ENCODE data around the gene EBF4.

EBF4 gene, protein sequence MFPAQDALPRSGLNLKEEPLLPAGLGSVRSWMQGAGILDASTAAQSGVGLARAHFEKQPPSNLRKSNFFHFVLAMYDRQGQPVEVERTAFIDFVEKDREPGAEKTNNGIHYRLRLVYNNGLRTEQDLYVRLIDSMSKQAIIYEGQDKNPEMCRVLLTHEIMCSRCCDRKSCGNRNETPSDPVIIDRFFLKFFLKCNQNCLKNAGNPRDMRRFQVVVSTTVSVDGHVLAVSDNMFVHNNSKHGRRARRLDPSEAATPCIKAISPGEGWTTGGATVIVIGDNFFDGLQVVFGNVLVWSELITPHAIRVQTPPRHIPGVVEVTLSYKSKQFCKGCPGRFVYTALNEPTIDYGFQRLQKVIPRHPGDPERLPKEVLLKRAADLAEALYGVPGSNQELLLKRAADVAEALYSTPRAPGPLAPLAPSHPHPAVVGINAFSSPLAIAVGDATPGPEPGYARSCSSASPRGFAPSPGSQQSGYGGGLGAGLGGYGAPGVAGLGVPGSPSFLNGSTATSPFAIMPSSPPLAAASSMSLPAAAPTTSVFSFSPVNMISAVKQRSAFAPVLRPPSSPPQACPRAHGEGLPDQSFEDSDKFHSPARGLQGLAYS

DNA sequence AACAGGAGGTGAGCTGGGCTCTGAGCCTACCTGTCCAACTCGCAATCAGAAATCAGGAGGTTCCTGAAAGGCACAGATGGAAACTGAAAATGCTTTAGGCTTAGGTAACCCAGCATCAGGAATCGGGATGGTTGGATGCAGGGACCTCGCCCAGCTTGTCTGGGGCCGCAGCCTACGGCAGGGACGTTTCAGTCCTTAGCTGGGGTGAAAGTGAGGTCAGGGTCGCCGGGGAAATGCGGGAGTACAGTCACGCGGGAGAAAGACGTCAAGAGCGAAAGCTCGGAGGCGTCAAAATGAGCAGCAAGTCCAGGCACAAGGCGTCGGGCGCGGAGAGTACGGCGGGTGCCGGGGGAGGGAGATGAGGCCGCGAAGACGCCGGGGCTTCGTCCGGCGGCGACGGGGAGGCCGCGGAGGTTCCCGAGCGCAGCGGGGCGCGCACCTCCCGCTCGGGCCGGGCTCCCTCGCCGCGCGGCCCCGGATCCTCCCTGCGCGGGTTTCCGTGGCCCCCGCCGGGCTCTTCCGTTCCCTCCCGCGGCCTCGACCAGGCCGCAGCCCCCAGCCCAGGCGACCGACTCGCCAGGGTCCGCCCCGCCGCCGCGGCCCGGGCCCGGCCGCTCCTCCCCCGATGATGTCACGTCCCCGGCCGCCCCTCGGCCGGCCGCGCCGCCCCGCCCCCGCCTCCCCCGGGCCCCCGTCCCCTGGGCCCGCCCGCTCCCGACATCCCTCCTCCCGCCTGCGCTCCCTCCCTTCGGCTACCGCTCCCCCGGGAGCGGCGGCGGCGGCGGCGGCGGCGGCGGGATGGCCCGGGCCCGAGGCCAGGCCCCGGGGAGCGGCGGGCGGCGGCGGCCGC is at the start of gene EBF4:
Gene EBF4 (plus strand): TSS at position 745 of the 850 bp plus-strand sequence. CDS start 866 bp downstream, outside the sequence.
- DNase-seq (ENCODE audit: low read depth in 3 of 3) = no peak

DNA sequence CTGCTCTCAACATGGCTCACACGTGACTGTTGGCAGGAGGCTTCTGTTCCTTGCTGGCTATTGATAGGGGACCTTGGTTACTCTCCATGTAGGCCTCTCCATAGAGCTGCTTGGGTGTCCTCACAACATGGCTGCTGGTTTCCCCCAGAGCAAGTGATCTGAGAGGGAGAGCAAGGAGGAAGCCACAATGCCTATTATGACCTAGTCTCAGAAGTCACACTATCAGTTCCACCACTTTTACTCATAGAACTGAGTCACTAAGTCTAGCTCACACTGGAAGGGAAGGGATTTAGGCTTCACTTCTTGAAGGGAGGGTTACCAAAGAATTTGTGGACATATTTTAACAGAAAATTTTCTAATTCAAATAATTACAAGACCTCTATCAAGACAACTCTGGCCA is 48.9 kb upstream of the EBF4 start:
- no peak for DNase-seq (ENCODE audit: low read depth in 3 of 3)

DNA sequence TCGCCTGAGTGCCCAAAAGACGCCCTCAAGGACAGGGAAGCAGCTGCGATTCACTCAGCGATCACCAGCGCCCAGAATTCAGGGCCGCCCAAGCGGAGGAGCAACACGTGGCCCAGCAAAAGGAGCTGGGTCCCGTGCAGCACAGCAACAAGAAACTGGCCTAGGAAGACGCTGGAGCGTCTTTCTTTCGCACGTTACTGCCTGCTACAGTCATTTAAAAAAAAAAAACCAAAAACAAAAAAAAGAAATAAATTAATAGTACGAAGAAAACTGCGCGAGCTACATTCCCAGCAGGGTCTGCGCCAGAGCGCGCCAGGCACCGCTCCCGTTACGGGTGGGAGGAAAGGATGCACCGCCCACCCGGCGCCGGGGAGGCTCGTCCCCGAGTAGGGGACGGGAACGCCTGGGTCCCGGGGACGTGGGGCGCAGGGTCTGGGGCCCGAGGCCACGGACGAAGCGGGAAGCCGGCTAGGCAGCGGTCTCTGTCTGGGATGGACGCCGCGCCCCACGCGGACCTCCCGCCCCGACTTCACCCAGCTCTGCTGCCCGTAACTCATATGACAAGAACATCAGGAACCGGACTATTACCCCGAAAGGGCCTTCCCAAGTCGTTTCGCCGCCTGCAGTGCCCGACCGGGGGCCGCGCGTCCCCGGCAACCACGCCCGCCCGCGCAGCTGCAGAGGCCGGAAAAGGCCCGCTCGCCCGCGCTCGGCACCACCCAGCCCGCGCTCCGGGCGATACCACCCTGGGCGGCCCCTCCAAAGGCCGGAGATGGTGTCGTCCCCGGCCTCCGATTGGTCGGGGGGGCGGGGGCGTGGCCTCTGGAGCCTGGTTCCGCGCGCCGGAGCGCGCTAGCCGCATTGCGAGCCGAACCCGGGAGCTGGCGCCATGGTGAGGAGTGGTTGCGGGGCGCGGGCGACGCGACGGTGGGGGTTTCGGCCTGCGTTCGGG is 40.5 kb upstream of the EBF4 start, which contains the start of gene NOP56:
Gene NOP56 (plus strand): TSS at position 861 of the 952 bp plus-strand sequence. CDS start 29 bp downstream, at position 890.
- peak; percentile 92 to 93 (median 92) for DNase-seq (ENCODE audit: low read depth in 3 of 3)

DNA sequence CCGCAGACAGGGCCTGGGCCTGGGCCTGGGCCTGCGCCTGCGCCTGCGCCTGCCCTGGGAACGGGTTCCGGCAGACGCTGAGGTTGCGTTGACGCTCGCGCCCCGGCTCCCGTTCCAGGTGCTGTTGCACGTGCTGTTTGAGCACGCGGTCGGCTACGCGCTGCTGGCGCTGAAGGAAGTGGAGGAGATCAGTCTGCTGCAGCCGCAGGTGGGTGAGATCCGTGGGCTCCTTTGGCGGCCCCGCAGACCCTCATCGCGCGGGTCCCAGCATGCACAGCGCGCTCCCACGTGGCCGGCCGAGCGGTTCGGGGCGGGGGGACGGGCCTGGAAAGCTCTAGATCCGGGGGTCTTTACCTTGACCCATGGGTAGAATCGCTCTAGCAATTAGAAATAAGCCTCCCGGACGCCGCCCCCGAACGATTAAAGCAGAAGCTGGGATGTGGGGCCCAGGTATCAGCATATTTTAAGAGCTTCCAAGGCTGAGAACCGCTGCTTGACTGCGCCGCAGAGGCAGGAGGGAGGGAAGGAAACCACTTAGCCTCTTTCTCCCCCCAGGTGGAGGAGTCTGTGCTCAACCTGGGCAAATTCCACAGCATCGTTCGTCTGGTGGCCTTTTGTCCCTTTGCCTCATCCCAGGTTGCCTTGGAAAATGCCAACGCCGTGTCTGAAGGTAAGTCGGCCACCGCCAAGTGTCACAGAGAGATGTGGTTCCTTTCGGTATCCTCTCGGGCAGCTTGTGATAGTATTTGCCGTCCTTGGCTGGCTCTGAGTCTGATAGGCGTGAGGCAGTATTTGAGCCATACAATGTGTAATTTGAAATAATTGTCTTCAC is 39.6 kb upstream of the EBF4 start:
- DNase-seq (ENCODE audit: low read depth in 3 of 3) = peak in 1 of 3 experiments; percentile 29

DNA sequence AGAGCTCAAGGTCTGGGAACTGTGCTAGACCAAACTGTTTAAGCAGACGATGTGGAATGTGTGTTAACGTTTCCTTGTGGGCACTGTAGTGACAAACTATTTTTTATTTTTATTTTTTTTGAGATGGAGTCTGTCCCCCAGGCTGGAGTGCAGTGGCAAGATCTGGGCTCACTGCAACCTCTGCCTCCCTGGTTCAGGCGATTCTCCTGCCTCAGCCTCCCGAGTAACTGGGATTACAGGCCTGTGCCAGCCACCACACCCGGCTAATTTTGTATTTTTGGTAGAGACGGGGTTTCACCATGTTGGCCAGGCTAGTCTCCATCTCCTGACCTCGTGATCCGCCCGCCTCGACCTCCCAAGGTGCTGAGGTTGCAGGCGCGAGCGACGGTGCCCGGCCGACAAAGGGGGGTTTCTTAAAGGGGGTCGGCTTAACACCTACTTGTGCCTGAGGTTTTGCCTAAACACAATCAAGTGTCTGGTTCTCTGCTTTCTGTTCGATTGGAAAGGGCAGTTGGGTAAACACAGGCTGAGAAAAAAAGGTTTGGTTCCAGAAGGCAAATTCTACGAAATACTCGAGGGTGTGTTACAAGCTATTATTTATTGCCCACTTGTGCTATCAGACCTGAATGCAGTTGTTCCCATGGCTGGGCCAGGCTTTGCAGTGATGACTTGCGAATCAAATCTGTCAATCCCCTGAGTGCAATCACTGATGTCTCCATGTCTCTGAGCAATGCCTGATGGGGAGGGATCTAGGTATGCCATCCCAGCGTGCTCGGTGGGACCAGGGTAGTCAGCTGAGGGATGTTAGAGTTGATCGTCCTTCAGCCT is 38.8 kb upstream of the EBF4 start:
- no peak for DNase-seq (ENCODE audit: low read depth in 3 of 3)

DNA sequence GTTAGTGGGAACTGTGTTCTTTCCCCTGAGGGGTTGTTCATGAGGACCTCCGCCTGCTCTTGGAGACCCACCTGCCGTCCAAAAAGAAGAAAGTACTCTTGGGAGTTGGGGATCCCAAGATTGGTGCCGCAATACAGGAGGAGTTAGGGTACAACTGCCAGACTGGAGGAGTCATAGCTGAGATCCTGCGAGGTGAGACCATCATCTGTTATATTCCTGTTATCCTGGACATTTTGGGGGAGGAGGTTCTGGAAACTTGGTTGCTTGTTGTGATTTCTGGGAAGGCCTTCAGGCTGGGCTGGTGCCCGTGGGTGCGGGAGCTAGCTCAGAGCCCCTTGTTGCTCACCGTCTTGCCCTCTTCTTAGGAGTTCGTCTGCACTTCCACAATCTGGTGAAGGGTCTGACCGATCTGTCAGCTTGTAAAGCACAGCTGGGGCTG is 38.2 kb upstream of the EBF4 start:
- no peak for DNase-seq (ENCODE audit: low read depth in 3 of 3)

DNA sequence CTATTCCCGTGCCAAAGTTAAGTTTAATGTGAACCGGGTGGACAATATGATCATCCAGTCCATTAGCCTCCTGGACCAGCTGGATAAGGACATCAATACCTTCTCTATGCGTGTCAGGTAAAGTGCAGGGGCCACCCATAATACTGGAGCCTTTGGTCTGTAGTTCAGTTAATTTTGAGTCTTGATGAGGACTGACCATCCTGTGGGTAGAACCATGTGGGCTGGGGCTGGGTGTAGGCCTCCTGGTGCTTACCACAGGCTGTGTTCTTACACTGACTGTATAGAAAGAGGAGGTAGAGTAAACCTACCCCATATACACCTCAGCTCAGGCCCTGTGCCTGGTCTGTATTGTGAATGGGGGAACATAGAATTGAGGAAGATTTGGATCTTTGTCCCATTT is 37.7 kb upstream of the EBF4 start:
- no peak for DNase-seq (ENCODE audit: low read depth in 3 of 3)

DNA sequence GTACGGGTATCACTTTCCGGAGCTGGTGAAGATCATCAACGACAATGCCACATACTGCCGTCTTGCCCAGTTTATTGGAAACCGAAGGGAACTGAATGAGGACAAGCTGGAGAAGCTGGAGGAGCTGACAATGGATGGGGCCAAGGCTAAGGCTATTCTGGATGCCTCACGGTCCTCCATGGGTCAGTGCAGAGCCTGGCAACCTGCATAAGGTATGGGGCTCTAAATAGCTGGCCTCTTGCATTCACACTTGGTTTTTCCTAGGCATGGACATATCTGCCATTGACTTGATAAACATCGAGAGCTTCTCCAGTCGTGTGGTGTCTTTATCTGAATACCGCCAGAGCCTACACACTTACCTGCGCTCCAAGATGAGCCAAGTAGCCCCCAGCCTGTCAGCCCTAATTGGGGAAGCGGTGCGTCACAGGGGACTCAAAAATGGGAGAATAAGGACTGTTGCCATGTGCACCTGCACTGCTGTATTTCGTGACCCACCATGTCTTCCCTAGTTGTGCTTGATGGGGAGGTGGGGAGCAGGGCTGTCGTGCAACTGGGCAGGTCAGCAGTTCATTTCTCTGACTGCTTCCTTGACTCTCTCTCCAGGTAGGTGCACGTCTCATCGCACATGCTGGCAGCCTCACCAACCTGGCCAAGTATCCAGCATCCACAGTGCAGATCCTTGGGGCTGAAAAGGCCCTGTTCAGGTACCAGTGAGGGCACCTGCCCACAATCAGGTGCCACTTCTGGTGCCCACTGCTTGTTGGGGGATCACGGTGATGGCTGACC is 37.1 kb upstream of the EBF4 start:
- no peak for DNase-seq (ENCODE audit: low read depth in 3 of 3)

DNA sequence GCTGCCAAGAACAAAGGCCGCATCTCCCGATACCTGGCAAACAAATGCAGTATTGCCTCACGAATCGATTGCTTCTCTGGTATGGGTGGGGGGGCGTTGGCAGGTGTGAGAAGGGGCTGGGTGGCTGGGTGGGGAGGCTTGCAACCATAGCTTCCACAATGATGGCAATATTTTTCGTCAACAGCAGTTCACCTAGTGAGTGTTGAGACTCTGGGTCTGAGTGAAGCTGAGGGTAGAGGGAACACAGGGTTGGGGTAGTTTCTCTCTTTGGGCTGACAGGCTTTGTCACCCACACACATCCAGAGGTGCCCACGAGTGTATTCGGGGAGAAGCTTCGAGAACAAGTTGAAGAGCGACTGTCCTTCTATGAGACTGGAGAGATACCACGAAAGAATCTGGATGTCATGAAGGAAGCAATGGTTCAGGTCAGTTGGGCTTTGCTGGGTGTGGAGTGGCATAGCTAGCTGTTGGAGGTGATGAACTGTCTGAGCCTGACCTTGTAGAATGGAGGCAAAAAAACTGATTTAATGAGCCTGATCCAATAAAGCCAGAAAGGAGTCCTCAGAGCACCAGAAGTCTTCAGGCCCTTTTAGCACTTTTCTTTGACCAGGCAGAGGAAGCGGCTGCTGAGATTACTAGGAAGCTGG is 36.0 kb upstream of the EBF4 start:
- DNase-seq (ENCODE audit: low read depth in 3 of 3) = no peak

DNA sequence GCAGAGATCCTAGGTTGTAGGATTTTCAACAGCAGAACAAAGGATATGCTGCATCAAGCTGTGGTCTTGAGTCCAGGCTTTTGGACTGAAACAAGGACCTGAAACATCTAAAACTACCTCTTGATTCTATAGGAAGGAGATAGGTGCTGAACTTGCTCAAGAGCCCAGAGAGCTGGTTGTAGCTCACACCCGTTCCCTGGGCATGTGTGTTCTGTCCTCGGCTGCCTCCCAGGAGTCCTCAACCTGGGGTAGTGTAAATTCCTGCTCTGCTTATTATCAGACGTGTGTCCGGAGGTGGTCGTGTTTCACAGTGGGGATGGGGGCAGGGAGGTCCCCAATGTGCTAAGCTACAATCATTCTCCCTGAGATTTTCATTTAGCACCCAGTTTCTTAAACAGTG is 35.3 kb upstream of the EBF4 start:
- DNase-seq (ENCODE audit: low read depth in 3 of 3) = no peak

DNA sequence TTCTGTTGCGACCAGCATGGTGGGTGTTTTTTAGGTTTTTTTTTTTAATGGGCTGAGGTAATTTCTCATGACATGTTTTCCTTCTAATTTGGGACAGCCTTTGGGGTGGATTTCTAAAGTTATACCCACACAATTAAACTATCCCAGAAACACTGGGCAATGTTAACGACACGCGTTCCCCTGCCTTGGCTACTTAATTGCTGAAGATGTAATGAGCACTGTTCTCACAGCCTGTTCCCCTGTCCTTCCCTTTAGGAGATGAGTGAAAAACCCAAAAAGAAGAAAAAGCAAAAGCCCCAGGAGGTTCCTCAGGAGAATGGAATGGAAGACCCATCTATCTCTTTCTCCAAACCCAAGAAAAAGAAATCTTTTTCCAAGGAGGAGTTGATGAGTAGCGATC is 34.9 kb upstream of the EBF4 start:
- DNase-seq (ENCODE audit: low read depth in 3 of 3) = no peak

DNA sequence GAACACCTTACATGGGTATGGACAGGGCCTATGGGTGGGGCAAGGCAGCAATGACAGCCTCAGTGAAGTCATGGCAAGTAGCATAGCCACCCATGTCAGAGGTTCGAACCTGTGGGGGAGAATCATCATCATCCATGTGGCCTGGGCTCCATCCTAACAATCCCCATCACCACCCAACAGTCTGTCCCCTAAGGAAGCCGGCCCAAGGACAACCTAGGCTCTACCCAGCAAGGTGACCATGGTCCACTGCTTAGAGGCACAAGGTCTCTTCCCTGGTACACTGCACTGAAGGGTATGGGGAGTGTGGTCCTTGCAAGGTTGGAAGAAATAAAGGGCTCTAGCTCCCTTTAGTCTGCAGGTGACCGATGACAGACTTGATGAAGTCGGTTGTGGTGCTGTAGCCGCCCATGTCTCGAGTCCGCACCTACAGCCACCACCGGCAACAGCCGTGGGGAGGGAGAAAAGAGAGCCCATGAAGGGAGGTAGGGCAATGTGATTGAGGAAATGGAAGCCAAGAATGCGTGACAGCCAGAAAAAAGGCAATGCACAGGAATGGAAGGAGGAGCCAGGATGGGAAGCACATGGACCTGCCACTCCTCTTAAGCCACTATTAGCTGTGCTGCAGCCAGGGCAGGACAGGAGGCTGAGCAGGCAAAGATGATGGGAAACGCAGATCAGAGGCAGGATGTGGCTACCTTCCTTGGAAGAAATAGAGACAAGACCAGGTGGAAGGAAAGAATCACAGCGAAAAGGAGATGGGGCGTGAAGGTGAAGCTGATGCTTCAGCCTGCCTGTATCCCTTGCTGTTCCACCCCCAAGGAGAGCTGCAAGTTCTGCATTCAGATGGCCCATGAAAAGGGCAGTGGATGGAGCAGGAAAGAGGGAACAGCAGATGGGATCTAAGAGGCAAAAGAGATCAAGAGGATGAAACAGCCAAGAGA is 33.9 kb upstream of the EBF4 start:
- DNase-seq (ENCODE audit: low read depth in 3 of 3) = no peak

DNA sequence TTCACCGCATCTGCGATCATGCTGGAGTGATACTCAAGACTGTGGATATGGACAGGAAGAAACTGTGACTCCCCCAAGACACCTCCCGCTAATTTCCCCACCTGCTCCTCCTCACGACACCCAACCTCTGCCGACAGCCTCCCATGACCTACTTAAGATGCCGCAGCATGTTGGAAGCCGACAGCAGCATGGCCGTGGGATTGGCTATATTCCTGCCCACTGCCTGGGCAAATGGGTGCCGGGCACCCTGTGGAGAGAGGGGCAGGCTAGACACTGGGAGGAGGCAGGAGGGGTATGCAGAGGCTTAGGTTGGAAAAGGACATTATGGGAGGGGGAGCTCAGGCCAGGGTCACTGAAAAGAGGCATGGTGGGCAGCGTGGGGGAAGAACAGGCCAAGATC is 33.0 kb upstream of the EBF4 start:
- no peak for DNase-seq (ENCODE audit: low read depth in 3 of 3)

DNA sequence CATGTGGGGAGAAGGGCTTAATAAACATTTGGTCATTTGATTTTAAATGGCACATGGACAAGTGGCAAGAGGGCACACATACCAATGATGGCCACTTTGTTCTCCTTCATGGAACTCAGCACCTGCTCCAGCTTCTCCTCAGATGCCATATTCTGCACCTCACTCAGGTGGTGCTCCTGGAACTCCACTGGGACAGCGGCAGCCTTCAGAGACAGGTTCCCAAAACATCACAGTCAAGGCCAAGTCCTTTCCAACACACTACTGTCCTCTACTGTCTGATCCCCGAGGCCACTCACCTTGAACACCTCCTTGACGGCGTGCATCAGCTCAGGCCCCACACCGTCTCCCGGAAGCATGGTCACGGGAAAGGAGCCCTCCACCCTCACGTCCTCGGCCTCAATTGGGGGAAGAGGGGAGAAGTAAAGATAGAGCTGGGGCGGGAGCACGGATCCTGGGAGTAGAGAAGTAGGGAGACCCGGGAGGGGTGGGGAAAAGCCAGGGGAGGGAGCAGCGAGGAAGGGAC is 29.2 kb upstream of the EBF4 start:
- DNase-seq (ENCODE audit: low read depth in 3 of 3) = no peak

DNA sequence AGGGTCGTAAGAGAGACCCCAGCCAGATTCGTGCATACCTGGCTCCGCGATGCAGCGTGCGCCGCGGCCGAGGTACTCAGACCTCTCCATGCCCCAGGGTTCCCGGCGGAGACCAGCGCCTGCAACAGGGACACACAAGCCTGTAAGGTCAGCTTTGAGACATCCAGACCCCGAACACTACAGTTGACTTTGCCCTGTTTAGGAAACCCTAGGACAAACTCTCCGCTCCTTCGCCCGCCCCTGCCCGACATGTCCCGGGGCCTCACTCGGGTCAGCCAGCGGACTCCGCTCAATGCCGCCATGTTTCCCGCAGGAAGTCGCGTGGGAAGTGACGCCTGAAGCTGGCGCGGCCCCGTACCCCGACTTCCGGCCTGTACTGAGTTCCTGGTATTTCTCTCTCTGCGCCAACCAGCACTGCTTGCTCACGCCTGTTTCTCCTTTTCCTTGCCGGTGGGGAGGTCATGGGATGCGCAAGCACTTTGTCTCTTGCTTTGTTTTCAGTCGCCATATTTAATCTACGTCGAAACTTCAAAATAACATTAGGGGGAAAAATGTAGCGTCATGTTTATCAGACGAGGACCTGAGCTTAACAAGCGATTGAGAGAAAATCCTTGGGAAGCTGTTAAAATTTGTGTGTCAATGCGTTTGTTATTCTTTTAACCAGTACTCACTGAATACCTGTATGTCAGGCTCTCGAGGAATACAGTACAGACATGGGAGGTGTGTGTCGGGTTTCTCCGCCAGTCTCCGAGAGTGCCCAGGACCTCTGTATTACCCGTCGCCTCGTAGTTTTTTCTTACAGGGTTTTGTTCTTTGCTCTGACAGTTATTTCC is 28.5 kb upstream of the EBF4 start, which contains the start of gene IDH3B:
Gene IDH3B (minus strand): TSS at position 330 of the 833 bp plus-strand sequence. CDS start 28 bp downstream, at position 302.
- peak; percentile 75 to 81 (median 81) for DNase-seq (ENCODE audit: low read depth in 3 of 3)

DNA sequence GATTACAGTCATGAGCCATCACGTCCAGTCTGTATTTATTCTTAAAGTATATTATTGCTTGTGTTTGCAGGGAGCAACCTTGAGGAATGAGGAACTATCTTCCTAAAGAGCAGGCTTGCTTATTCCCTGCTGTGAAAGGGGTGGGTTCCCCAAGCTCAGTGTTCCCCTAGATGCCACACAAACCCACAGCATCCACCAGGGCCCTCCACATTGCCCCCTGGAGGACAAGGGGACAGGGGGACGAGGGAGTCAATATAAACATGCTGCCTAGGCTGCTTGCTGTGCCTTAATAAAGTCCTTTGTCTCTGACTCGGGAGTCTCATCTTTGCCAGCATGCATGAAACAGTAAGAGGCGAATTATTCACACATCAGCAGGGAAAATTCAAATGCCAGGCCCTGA is 20.6 kb upstream of the EBF4 start:
- no peak for DNase-seq (ENCODE audit: low read depth in 3 of 3)
